ENCODE measurements around the gene KMO.

GRCh38 chr1:241640149-241640866 is 108.1 kb downstream of the KMO start, which contains the start of the genes CHML and OPN3:
- TF ChIP-seq TAF1 (IDR thresholded peaks at IDR 0.05; ENCODE audit: borderline replicate concordance, low read depth, low read length) = peak; percentile 79
- peak; percentile 95 for TF ChIP-seq POLR2A (IDR thresholded peaks at IDR 0.05; ENCODE audit: low read depth, low read length)

Measured in GM12892 (cell line).